CD14-positive monocyte (primary cell): ENCODE data around the gene KLHDC9. TPM values are rescaled to one million over a fixed set of nuclear protein-coding genes. Genes with fewer than 3 reads are reported as not detected.
A peak's percentile ranks its signal among the peaks of the same experiment; 100 is the strongest.

Source experiments
- DNase-seq, 3 donors: peaks; one replicate each; pipeline ENCODE4 v3.0.0-alpha.2; 2011 to 2022
- H2AFZ ChIP-seq: 2 replicates; pipeline ENCODE4 v1.6.0; 2012; ENCODE audit warnings: mild to moderate bottlenecking, low read depth, low read length, inconsistent platforms; ENCODE audit not compliant: insufficient read depth, poor library complexity, severe bottlenecking
- H3K27ac ChIP-seq, 2 donors: 1 replicate in 1 of 2; 2 replicates in 1 of 2; pipeline ENCODE4 v1.5.1; 2012 to 2013; ENCODE audit warnings: low read length in 2 of 2, control low read depth in 1 of 2, inconsistent platforms in 1 of 2, low read depth in 1 of 2, mild to moderate bottlenecking in 1 of 2
- H3K27me3 ChIP-seq, 2 donors: one replicate each; pipeline versions ENCODE4 v1.6.0 to v1.6.1; 2011 to 2013; ENCODE audit warnings: low read length in 2 of 2; ENCODE audit not compliant: control insufficient read depth in 2 of 2, insufficient read depth in 2 of 2
- H3K36me3 ChIP-seq, 2 donors: replicated peaks in 1 of 2; 1 replicate in 1 of 2; 2 replicates in 1 of 2; pipeline versions ENCODE4 v1.5.1 to v1.6.1; 2012 to 2013; ENCODE audit warnings: low read length in 2 of 2, control low read depth in 1 of 2, inconsistent platforms in 1 of 2, mild to moderate bottlenecking in 1 of 2; ENCODE audit not compliant: insufficient read depth in 2 of 2, control insufficient read depth in 1 of 2
- H3K4me1 ChIP-seq, 2 donors: 1 replicate in 1 of 2; 2 replicates in 1 of 2; pipeline versions ENCODE4 v1.5.1 to v1.6.1; 2012 to 2013; ENCODE audit warnings: low read length in 2 of 2, control low read depth in 1 of 2, inconsistent platforms in 1 of 2, mild to moderate bottlenecking in 1 of 2, moderate library complexity in 1 of 2; ENCODE audit not compliant: insufficient read depth in 2 of 2, control insufficient read depth in 1 of 2
- H3K4me2 ChIP-seq: replicated peaks from 2 replicates; pipeline ENCODE3; 2012; ENCODE audit warnings: low read length, moderate library complexity, mild to moderate bottlenecking; ENCODE audit not compliant: poor library complexity, severe bottlenecking; ENCODE audit errors: extremely low read depth
- H3K4me3 ChIP-seq, 3 experiments: fragments of 200-600 bp in 1 of 3; sonication (generic) in 1 of 3; replicated peaks in 1 of 3; 1 replicate in 2 of 3; 2 replicates in 1 of 3; pipeline ENCODE4 v1.5.1; 2011 to 2013; ENCODE audit warnings: low read length in 3 of 3, mild to moderate bottlenecking in 3 of 3, control low read depth in 2 of 3, low read depth in 2 of 3, inconsistent platforms in 1 of 3, moderate library complexity in 1 of 3
- H3K79me2 ChIP-seq: 2 replicates; pipeline ENCODE4 v1.6.0; 2012; ENCODE audit warnings: mild to moderate bottlenecking, control low read depth, inconsistent platforms, low read length, moderate library complexity; ENCODE audit not compliant: insufficient read depth
- H3K9ac ChIP-seq: 2 replicates; pipeline ENCODE4 v1.6.0; 2017; ENCODE audit warnings: low read length, mild to moderate bottlenecking; ENCODE audit not compliant: insufficient read depth, poor library complexity, severe bottlenecking
- H3K9me3 ChIP-seq, 2 donors: replicated peaks in 1 of 2; 1 replicate in 1 of 2; 2 replicates in 1 of 2; pipeline versions ENCODE4 v1.5.1 to v1.6.1; 2012 to 2013; ENCODE audit warnings: low read length in 2 of 2, control low read depth in 1 of 2; ENCODE audit not compliant: control insufficient read depth in 1 of 2, insufficient read depth in 1 of 2
- H4K20me1 ChIP-seq: 2 replicates; pipeline ENCODE4 v1.6.0; 2012; ENCODE audit warnings: mild to moderate bottlenecking, low read length, control low read depth, moderate library complexity; ENCODE audit not compliant: insufficient read depth
- H3K27ac Mint-ChIP-seq, 7 donors: one replicate each; pipeline ENCODE4 v1.8.0; 2020; ENCODE audit warnings: mild to moderate bottlenecking in 7 of 7, mixed read lengths in 7 of 7, moderate library complexity in 6 of 7, inconsistent platforms in 2 of 7
- H3K27me3 Mint-ChIP-seq, 3 donors: one replicate each; pipeline ENCODE4 v1.8.0; 2021 to 2022; ENCODE audit warnings: low read depth in 3 of 3, mild to moderate bottlenecking in 3 of 3, mixed read lengths in 3 of 3, moderate library complexity in 3 of 3, inconsistent platforms in 1 of 3
- H3K36me3 Mint-ChIP-seq, 2 donors: one replicate each; pipeline ENCODE4 v1.8.0; 2020; ENCODE audit warnings: mixed read lengths in 2 of 2, inconsistent platforms in 1 of 2, mild to moderate bottlenecking in 1 of 2
- H3K4me1 Mint-ChIP-seq: one replicate; pipeline ENCODE4 v1.8.0; 2020; ENCODE audit warnings: mild to moderate bottlenecking, mixed read lengths
- H3K4me3 Mint-ChIP-seq, 2 donors: one replicate each; pipeline ENCODE4 v1.8.0; 2020; ENCODE audit warnings: mild to moderate bottlenecking in 2 of 2, mixed read lengths in 2 of 2, moderate library complexity in 1 of 2
- H3K9me3 Mint-ChIP-seq, 7 donors: one replicate each; pipeline ENCODE4 v1.8.0; 2020 to 2022; ENCODE audit warnings: mixed read lengths in 7 of 7, mild to moderate bottlenecking in 6 of 7, moderate library complexity in 6 of 7, inconsistent platforms in 2 of 7
- WGBS: methylation state at CpG from one replicate; pipeline ENCODE4 v1.1.5; 2013; ENCODE audit warnings: missing lambda C conversion rate; ENCODE audit not compliant: insufficient coverage; 5-methylcytosine and 5-hydroxymethylcytosine counted together
- intact Hi-C, 2 donors: fragments of 100-400 bp; cut with micrococcal nuclease; formaldehyde crosslinking; loops; one replicate each; pipeline versions ENCODE4 v1.15.0 to v1.15.1; 2023
- polyA plus RNA-seq, 3 donors: library from polyadenylated mRNA; depleted of rRNA in 1 of 3; unstranded in 2 of 3; stranded (reverse) in 1 of 3; fragments of 300-500 nt in 2 of 3; fragments of >200 nt in 1 of 3; fragmentation: Illumina TruSeq in 2 of 3; gene quantifications; 1 replicate in 2 of 3; 2 replicates in 1 of 3; pipeline ENCODE4 v1.2.3, GENCODE V29; 2012 to 2021
- TF ChIP-seq, protein P1 (sequence below): fragments of 200-600 bp; IDR thresholded peaks from one replicate; pipeline ENCODE4 v1.8.0; 2022; ENCODE audit warnings: antibody characterized with exemption, mild to moderate bottlenecking

The KLHDC9 gene
- polyA plus RNA-seq, 3 donors: 0.08 TPM; not detected in 2

GRCh38 chr1:161079436-161080110, 18.6 kb upstream of the KLHDC9 start:
- peaks cover 52% of the 10 kb centered on the region for H3K4me1 Mint-ChIP-seq
- no peaks in the 10 kb centered on the region for H3K9me3 Mint-ChIP-seq
- Histone ChIP-seq H3K4me2 (peak overlapping the region; percentile 4), H3K4me1 (peaks cover 42 to 53% of the 10 kb centered on the region in 2 donors), H3K79me2 (no peaks in the 10 kb centered on the region), H3K36me3 (no peaks in the 10 kb centered on the region), H3K4me3 (no peak overlapping the region), H2AFZ (no peak overlapping the region), H3K9ac (no peak overlapping the region), H3K9me3 (no peaks in the 10 kb centered on the region), H4K20me1 (no peaks in the 10 kb centered on the region), H3K27ac (no peak overlapping the region), H3K27me3 (no peaks in the 10 kb centered on the region)
- H3K27ac Mint-ChIP-seq: peak overlapping the region in 3 of 7 donors; percentile 35 to 68 (median 50)
- no peak for DNase-seq
- peaks cover 4 to 12% of the 10 kb centered on the region in 2 donors for H3K36me3 Mint-ChIP-seq
- H3K4me3 Mint-ChIP-seq: no peak overlapping the region
- peaks cover 0 to 1% (median 0%) of the 10 kb centered on the region in 3 donors for H3K27me3 Mint-ChIP-seq
- TF ChIP-seq, protein P1, sequence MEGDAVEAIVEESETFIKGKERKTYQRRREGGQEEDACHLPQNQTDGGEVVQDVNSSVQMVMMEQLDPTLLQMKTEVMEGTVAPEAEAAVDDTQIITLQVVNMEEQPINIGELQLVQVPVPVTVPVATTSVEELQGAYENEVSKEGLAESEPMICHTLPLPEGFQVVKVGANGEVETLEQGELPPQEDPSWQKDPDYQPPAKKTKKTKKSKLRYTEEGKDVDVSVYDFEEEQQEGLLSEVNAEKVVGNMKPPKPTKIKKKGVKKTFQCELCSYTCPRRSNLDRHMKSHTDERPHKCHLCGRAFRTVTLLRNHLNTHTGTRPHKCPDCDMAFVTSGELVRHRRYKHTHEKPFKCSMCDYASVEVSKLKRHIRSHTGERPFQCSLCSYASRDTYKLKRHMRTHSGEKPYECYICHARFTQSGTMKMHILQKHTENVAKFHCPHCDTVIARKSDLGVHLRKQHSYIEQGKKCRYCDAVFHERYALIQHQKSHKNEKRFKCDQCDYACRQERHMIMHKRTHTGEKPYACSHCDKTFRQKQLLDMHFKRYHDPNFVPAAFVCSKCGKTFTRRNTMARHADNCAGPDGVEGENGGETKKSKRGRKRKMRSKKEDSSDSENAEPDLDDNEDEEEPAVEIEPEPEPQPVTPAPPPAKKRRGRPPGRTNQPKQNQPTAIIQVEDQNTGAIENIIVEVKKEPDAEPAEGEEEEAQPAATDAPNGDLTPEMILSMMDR: no peak
- intact Hi-C loops: no loop called here
- 79% methylated on average over 38 of the region's 41 CpGs for WGBS

DNA sequence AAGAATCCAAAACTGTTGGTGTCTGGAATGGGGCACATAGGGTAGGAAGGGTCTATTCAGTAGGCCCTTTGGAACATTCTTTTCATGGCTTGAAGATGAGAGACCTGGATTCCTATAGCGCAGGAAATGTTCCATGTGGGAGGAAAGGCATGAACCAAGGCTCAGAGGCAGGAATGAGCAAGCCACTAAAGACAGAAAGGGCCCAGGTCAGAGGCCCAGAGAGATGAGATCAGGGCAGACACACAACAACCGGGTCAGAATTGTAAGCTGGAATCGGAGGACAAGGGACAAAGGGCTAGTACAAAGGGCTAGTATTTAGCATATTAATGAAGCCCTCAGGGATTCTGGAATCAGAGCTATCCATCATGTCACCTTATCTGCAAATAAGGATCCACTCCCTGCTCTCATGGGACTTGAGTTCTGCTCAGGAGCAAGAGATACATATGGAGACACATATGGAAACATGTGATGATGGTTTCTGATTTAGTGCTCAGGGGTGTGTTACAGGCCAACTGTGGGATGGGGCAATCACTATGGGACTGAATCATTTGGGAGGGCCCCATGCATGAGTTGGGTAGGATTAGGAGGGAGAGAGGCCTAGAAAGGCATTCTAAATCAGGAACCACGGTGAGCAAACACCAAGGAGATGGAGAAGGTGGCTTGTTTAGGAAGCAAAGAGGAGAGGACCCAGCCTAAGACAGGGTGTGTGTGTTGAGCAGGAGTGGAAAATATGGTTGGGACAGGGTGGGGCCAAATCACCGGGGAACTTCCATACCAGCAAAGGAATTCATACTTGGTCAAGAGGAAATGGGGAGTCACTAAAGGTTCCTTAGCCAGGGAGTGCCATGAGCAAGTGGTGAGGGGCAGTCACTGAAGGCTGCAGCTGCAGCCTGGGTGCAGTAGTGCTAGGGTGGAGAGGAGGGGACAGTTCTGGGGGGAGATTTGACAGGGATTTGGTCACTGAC, 17.4 kb upstream of the KLHDC9 start:
- Histone ChIP-seq H2AFZ (no peak overlapping the region), H3K9me3 (no peaks in the 10 kb centered on the region), H3K36me3 (no peaks in the 10 kb centered on the region), H3K4me2 (no peak overlapping the region), H3K27me3 (no peaks in the 10 kb centered on the region), H3K27ac (peak overlapping the region in 1 of 2 donors; percentile 4), H3K79me2 (no peaks in the 10 kb centered on the region), H4K20me1 (no peaks in the 10 kb centered on the region), H3K4me1 (peaks cover 43 to 55% of the 10 kb centered on the region in 2 donors), H3K9ac (no peak overlapping the region), H3K4me3 (no peak overlapping the region)
- H3K27me3 Mint-ChIP-seq: peaks cover 0 to 3% (median 0%) of the 10 kb centered on the region in 3 donors
- peak overlapping the region in 1 of 2 donors; percentile 31 for H3K4me3 Mint-ChIP-seq
- intact Hi-C loops: no loop called here
- H3K36me3 Mint-ChIP-seq: peaks cover 4 to 12% of the 10 kb centered on the region in 2 donors
- DNase-seq: peak in 2 of 3 donors; percentile 60 to 74
- peak overlapping the region; percentile 74 to 95 (median 87) for H3K27ac Mint-ChIP-seq
- H3K4me1 Mint-ChIP-seq: peaks cover 57% of the 10 kb centered on the region
- 79% methylated on average over 5 of the region's 5 CpGs for WGBS
- no peaks in the 10 kb centered on the region for H3K9me3 Mint-ChIP-seq
- TF ChIP-seq, protein P1: no peak
